ENCODE data around the gene DDIT3.

DDIT3 gene

DNA sequence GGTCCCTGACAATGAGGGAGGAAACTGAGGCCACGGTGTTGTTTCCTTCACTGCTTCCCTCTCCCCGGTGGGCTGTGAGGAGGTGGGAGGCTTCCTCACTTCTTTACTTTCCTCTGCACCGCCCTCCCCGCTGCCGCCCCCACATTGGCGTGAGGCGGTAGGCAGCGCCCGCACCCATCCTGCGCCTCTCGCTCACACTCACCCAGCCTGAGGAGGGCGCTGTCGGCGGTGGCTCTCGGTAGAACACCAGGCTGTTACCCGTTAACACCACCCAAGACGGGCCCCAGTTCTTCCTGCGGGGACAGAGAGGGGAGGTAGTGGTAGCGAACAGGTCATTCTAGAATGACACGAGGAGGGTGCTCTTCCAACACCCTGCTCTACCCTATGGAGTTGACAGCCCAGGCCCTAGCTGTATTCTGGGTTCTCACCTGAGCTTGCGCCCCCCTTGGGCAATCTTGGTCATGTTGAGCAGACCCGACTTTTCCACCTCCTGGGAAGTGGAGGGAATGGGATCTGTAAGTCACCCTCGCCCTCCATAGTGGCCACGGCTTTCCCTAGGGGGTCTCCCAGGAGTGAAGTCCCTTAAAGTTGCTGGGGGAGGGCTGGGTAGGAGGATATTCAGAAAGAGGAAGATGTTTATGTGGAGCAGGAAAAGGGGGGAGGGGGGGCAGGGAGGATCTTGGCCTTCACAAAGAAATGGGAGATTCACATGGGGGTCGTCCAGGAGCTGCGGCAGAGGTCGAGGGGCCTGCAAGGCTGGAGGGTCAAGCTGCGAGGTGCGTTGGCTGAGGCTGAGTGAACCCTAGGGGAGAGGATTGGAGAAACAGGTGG, 43.9 kb downstream of the DDIT3 start:
- no peak for DNase-seq (ENCODE audit: low read depth)
- Histone ChIP-seq H3K27me3 (replicated peaks; ENCODE audit: control insufficient read depth, insufficient read depth, low read length) (peaks cover 87% of the 10 kb centered on the region), H3K4me1 (ENCODE audit: control insufficient read depth, insufficient read depth, low read length) (peaks cover 10% of the 10 kb centered on the region), H3K4me3 (ENCODE audit: low read length) (peak overlapping the region; percentile 24), H3K9me3 (ENCODE audit: control insufficient read depth, low read length) (no peaks in the 10 kb centered on the region), H3K9ac (ENCODE audit: low read length) (no peak overlapping the region), H3K36me3 (ENCODE audit: control insufficient read depth, insufficient read depth, low read length, severe bottlenecking) (no peaks in the 10 kb centered on the region)

DNA sequence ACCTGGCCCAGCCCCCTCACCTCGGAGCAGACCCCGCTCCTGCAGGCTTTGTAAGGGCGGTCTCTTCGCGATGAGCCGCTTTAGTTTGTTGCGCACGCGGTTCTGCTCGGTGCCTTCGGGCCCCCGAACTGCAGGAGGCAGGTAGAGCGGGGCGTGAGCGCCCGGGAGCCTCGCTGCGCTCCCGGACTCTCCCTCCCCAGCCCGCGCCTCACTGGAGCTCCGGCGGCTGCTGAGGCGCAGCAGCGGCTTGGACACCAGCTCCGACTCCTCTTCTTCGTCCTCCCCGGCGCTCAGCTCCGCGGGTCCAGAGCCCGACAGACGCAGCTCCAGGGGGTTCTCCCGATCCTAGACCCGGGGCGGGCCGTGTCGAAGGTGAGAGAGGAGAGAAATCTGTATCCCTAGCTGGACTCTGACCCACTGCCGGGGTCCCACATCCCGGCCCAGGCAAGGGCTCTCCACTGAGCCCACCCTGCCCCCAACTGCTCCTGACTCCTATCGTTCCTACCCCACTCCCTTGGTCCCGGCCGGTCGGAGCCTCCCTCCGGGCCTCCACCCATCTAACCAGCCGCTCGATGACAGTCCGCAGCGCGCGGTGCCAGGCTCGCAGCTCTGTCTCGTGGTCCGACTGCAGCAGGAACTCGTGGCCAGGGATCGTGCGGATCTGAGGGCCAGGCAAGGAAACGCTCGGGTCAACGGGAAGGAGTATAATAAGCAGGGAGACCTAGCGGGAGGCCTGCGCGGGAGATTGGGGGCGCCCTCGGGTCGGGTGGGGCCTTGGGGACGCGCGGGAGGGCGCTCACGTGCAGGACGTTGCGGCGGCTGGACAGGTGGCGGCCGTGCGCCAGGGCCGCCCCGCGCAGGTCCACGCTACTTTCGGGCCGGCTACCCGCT, 44.8 kb downstream of the DDIT3 start:
- H3K9ac ChIP-seq (ENCODE audit: low read length) = no peak overlapping the region
- peaks cover 90% of the 10 kb centered on the region for H3K27me3 ChIP-seq (replicated peaks; ENCODE audit: control insufficient read depth, insufficient read depth, low read length)
- H3K36me3 ChIP-seq (ENCODE audit: control insufficient read depth, insufficient read depth, low read length, severe bottlenecking) = no peaks in the 10 kb centered on the region
- DNase-seq (ENCODE audit: low read depth) = peak; percentile 63
- H3K4me3 ChIP-seq (ENCODE audit: low read length) = peak overlapping the region; percentile 24
- peaks cover 10% of the 10 kb centered on the region for H3K4me1 ChIP-seq (ENCODE audit: control insufficient read depth, insufficient read depth, low read length)
- no peaks in the 10 kb centered on the region for H3K9me3 ChIP-seq (ENCODE audit: control insufficient read depth, low read length)

DNA sequence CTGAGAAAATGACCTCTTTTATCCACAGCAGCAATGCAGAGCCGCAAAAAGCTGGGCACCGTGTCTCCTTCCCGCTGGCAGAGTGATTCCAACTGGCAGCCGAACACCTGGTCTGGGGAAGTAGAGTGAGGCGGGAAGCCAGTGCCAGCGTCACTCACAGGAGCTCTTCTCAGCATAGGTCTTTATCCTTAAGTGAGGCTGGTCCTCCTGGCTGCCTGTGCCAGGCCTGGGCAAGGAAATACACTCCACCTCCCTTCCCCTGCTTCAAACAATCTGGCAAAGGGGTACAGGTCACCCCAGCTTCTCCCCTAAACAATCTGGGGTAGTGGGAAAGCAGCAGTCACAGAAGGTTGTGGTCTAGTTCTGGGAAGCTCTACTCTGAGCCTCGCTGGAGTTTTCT, 45.5 kb downstream of the DDIT3 start:
- Histone ChIP-seq H3K4me1 (ENCODE audit: control insufficient read depth, insufficient read depth, low read length) (peaks cover 10% of the 10 kb centered on the region), H3K4me3 (ENCODE audit: low read length) (no peak overlapping the region), H3K9me3 (ENCODE audit: control insufficient read depth, low read length) (no peaks in the 10 kb centered on the region), H3K36me3 (ENCODE audit: control insufficient read depth, insufficient read depth, low read length, severe bottlenecking) (no peaks in the 10 kb centered on the region), H3K27me3 (replicated peaks; ENCODE audit: control insufficient read depth, insufficient read depth, low read length) (peaks cover 90% of the 10 kb centered on the region), H3K9ac (ENCODE audit: low read length) (no peak overlapping the region)
- no peak for DNase-seq (ENCODE audit: low read depth)

DNA sequence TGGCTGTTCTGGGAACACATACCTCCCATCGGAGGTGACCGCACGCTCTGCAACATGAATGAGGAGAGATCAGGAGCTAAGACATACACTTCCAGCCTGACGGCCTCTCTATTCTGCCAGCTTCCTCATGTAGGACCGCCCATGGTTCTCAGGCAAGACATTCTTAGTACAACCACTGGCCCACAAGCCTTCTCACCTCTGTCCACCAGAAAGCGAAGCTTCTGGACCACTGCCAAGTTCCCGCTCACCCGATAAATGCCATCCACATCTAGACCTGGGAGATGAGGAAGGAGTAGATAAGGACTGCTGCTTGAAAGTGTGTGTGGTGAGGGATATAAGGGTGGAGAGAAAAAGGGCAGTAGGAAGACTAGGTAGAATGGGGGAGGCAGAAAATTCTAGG, 45.9 kb downstream of the DDIT3 start:
- Histone ChIP-seq H3K9me3 (ENCODE audit: control insufficient read depth, low read length) (no peaks in the 10 kb centered on the region), H3K4me3 (ENCODE audit: low read length) (no peak overlapping the region), H3K4me1 (ENCODE audit: control insufficient read depth, insufficient read depth, low read length) (peaks cover 10% of the 10 kb centered on the region), H3K9ac (ENCODE audit: low read length) (no peak overlapping the region), H3K27me3 (replicated peaks; ENCODE audit: control insufficient read depth, insufficient read depth, low read length) (peaks cover 90% of the 10 kb centered on the region), H3K36me3 (ENCODE audit: control insufficient read depth, insufficient read depth, low read length, severe bottlenecking) (no peaks in the 10 kb centered on the region)
- DNase-seq (ENCODE audit: low read depth) = no peak

DNA sequence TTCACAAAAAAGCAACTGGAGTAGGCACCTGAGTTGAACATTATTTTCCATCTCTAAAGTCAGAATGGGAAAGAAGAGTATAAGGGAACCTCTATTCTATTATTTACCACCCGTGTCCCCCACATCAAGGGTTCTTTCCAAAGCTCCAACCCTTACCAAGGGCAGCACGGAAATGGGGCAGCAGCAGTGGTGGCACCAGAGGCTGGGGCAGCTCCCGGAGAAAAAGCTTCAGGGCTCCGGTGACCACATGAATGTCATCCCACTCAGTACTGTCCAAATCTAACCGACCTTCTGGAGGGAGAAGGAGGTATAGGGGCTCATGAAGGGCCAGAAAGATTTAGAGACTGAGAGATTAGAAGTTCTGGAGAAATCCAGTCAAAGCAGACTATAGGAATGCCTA, 46.4 kb downstream of the DDIT3 start:
- Histone ChIP-seq H3K9ac (ENCODE audit: low read length) (no peak overlapping the region), H3K9me3 (ENCODE audit: control insufficient read depth, low read length) (no peaks in the 10 kb centered on the region), H3K4me1 (ENCODE audit: control insufficient read depth, insufficient read depth, low read length) (peaks cover 10% of the 10 kb centered on the region), H3K4me3 (ENCODE audit: low read length) (no peak overlapping the region), H3K36me3 (ENCODE audit: control insufficient read depth, insufficient read depth, low read length, severe bottlenecking) (no peaks in the 10 kb centered on the region), H3K27me3 (replicated peaks; ENCODE audit: control insufficient read depth, insufficient read depth, low read length) (peaks cover 87% of the 10 kb centered on the region)
- DNase-seq (ENCODE audit: low read depth) = no peak

DNA sequence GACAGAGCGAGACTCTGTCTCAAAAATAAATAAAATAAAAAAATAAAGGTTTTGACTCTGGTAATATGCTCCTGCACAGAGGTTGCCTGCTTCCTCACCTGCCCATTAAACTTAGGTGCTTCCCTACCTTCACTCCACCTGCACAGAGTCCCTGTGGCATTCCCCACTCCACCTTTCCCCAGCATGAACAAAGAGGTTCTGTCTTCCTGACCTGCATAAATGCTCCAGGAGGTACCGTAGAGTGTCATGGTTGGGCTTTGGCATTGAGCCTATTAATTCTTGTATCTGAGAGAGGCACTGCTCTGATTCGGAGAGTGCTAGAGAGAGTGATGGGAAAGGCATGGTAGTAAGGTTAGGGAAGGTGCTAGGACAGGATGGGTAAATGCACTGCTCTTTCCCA, 46.9 kb downstream of the DDIT3 start:
- no peak overlapping the region for H3K4me3 ChIP-seq (ENCODE audit: low read length)
- DNase-seq (ENCODE audit: low read depth) = no peak
- H3K36me3 ChIP-seq (ENCODE audit: control insufficient read depth, insufficient read depth, low read length, severe bottlenecking) = no peaks in the 10 kb centered on the region
- H3K9ac ChIP-seq (ENCODE audit: low read length) = no peak overlapping the region
- H3K9me3 ChIP-seq (ENCODE audit: control insufficient read depth, low read length) = no peaks in the 10 kb centered on the region
- peaks cover 83% of the 10 kb centered on the region for H3K27me3 ChIP-seq (replicated peaks; ENCODE audit: control insufficient read depth, insufficient read depth, low read length)
- H3K4me1 ChIP-seq (ENCODE audit: control insufficient read depth, insufficient read depth, low read length) = peaks cover 10% of the 10 kb centered on the region

DNA sequence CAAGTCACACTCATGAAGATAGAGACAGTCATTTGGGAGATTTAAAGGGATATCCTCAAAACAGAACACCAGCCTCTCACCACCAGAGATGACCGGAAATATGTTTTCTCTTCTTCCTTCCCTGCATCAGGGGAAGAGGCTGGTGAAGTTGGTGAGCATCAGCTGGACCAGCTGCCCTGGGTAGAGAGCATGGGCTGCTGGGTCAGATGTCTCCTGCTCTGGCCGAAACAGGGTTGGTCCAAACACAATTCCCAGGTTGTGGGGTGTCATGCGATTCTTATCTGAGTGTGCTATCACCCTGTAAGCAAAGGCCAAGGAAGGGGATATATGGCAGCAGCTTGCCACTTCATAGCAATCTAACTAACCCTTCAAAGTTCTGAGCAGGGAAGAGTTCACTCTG, 47.9 kb downstream of the DDIT3 start:
- Histone ChIP-seq H3K27me3 (replicated peaks; ENCODE audit: control insufficient read depth, insufficient read depth, low read length) (peaks cover 89% of the 10 kb centered on the region), H3K9me3 (ENCODE audit: control insufficient read depth, low read length) (no peaks in the 10 kb centered on the region), H3K9ac (ENCODE audit: low read length) (no peak overlapping the region), H3K4me3 (ENCODE audit: low read length) (no peak overlapping the region), H3K36me3 (ENCODE audit: control insufficient read depth, insufficient read depth, low read length, severe bottlenecking) (no peaks in the 10 kb centered on the region), H3K4me1 (ENCODE audit: control insufficient read depth, insufficient read depth, low read length) (peaks cover 10% of the 10 kb centered on the region)
- no peak for DNase-seq (ENCODE audit: low read depth)

DNA sequence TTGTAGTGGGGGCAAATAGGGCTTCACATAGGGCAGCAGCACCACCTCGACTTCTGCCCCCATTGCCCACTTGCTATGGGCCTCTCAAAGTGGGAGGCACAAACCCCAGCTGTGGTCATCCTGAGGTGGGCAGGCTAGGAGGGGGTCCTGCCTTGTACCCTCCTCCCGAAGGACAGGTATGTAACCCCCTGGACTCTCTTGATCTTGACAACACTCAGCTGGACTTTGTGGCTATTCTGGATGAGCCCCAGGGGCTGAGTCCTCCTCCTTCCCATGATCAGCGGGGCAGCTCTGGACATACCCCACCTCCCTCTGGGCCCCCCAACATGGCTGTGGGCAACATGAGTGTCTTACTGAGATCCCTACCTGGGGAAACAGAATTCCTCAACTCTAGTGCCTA, 48.7 kb downstream of the DDIT3 start:
- Histone ChIP-seq H3K9me3 (ENCODE audit: control insufficient read depth, low read length) (no peaks in the 10 kb centered on the region), H3K27me3 (replicated peaks; ENCODE audit: control insufficient read depth, insufficient read depth, low read length) (peaks cover 87% of the 10 kb centered on the region)

DNA sequence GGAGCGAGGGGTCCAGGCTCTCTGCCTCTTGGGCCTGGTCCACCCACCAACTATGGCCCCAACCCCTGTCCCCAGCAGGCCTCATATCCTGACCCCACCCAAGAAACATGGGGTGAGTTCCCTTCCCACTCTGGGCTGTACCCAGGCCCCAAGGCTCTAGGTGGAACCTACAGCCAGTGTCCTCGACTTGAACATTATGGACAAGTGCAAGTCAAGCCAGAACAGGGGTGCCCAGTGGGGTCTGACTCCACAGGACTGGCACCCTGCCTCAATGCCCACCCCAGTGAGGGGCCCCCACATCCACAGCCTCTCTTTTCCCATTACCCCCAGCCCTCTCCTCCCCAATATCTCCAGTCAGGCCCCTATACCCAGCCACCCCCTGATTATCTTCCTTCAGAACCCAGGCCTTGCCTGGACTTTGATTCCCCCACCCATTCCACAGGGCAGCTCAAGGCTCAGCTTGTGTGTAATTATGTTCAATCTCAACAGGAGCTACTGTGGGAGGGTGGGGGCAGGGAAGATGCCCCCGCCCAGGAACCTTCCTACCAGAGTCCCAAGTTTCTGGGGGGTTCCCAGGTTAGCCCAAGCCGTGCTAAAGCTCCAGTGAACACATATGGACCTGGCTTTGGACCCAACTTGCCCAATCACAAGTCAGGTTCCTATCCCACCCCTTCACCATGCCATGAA, 49.2 kb downstream of the DDIT3 start:
- H3K36me3 ChIP-seq (ENCODE audit: control insufficient read depth, insufficient read depth, low read length, severe bottlenecking) = no peaks in the 10 kb centered on the region
- H3K27me3 ChIP-seq (replicated peaks; ENCODE audit: control insufficient read depth, insufficient read depth, low read length) = peaks cover 84% of the 10 kb centered on the region
- H3K4me1 ChIP-seq (ENCODE audit: control insufficient read depth, insufficient read depth, low read length) = peaks cover 10% of the 10 kb centered on the region
- no peak overlapping the region for H3K9ac ChIP-seq (ENCODE audit: low read length)
- H3K4me3 ChIP-seq (ENCODE audit: low read length) = no peak overlapping the region
- H3K9me3 ChIP-seq (ENCODE audit: control insufficient read depth, low read length) = no peaks in the 10 kb centered on the region
- DNase-seq (ENCODE audit: low read depth) = no peak

More for the DNA sequence above, 48.7 kb downstream of the DDIT3 start:
- Histone ChIP-seq H3K36me3 (ENCODE audit: control insufficient read depth, insufficient read depth, low read length, severe bottlenecking) (no peaks in the 10 kb centered on the region), H3K4me1 (ENCODE audit: control insufficient read depth, insufficient read depth, low read length) (peaks cover 10% of the 10 kb centered on the region), H3K9ac (ENCODE audit: low read length) (no peak overlapping the region), H3K4me3 (ENCODE audit: low read length) (no peak overlapping the region)
- no peak for DNase-seq (ENCODE audit: low read depth)

DNA sequence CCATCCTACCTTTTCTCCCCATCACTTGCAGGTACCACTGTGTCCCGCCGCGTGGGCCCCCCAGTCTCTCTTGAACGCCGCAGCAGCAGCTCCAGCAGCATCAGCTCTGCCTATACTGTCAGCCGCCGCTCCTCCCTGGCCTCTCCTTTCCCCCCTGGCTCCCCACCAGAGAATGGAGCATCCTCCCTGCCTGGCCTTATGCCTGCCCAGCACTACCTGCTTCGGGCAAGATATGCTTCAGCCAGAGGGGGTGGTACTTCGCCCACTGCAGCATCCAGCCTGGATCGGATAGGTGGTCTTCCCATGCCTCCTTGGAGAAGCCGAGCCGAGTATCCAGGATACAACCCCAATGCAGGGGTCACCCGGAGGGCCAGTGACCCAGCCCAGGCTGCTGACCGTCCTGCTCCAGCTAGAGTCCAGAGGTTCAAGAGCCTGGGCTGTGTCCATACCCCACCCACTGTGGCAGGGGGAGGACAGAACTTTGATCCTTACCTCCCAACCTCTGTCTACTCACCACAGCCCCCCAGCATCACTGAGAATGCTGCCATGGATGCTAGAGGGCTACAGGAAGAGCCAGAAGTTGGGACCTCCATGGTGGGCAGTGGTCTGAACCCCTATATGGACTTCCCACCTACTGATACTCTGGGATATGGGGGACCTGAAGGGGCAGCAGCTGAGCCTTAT, 49.9 kb downstream of the DDIT3 start:
- Histone ChIP-seq H3K4me1 (ENCODE audit: control insufficient read depth, insufficient read depth, low read length) (peaks cover 3% of the 10 kb centered on the region), H3K9ac (ENCODE audit: low read length) (no peak overlapping the region), H3K36me3 (ENCODE audit: control insufficient read depth, insufficient read depth, low read length, severe bottlenecking) (no peaks in the 10 kb centered on the region), H3K4me3 (ENCODE audit: low read length) (no peak overlapping the region), H3K9me3 (ENCODE audit: control insufficient read depth, low read length) (peaks cover 2% of the 10 kb centered on the region), H3K27me3 (replicated peaks; ENCODE audit: control insufficient read depth, insufficient read depth, low read length) (peaks cover 84% of the 10 kb centered on the region)
- no peak for DNase-seq (ENCODE audit: low read depth)
